IPS-18c (cell line): Measurements from ENCODE around the gene SCAND1.
"Not testable (repeated sequence)": the region's sequence is repeated elsewhere in the genome, so short reads cannot be mapped to it uniquely, and the experiment has no call there.

Experiments used
- H3K4me3 ChIP-seq: 2 replicates; pipeline ENCODE4 v1.7.0; 2013; ENCODE audit warnings: low read depth, mild to moderate bottlenecking, low read length, moderate library complexity; ENCODE audit not compliant: insufficient read depth
- H3K9me3 ChIP-seq: one replicate; pipeline ENCODE4 v1.6.1; 2013; ENCODE audit warnings: mild to moderate bottlenecking, low read length, moderate library complexity; ENCODE audit not compliant: control insufficient read depth, insufficient read depth

The SCAND1 gene

DNA sequence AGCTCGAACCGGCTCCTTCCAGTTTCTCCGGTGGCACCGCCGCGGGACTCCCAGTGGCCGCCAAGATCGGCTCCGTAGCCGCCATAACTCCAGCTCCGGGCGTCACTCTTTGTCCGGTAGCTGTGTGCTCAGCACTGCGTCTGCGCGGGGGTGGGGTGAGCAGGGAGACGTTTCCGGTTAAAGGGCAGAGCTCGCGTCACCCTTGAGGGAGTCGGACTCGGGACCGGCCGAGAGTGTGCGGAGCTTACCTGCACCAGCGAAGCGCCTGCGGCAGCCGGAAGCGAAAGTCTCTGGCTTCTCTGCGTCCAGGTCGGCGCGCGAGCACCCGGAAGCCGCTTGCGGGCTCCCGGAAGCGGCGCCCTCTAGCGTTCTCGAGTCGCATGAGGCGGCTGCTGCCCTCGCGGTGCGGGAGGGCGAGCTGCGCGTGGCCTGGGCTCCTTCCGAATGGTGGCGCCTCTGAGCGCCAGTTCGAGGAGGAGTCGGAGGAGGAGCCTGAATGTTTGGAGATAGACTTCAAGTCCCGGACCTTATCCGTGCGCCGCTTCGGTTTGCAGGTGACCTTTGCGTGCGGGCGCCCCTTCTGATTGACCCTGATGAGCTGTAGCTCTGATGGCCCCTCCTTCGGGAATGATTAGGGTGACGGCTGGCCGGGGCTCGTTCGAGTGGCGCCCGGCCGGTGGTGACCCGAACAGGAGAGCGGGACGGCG lies at the start of gene SCAND1:
SCAND1 (minus strand) TSS at position 303 of the 707 bp plus-strand sequence; CDS start at position 85, 218 bp downstream.
- H3K4me3 ChIP-seq: peak within 1 kb of the TSS; percentile 99
- no peaks in the 10 kb centered on the region for H3K9me3 ChIP-seq

DNA sequence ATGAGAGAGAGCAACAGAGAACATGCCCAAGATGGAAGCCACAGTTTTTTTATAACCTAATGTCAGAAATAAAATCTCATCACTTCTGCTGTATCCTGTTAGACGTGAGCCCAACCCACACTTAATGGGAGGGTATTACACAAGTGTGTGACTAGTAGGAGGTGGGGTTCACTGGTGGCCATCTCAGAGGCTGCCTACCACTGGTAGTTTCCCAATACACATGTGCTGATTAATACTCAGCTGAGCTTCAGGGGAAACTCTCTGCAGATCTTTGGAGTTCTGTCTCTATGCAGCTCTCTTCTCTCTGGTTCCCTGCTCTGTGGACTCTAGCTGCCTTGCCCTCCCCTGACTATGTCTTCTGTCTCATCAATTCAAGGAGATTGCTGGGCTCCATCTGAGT lies 49.7 kb upstream of the SCAND1 start:
- peaks cover 2% of the 10 kb centered on the region for H3K9me3 ChIP-seq
- no peak overlapping the region for H3K4me3 ChIP-seq

DNA sequence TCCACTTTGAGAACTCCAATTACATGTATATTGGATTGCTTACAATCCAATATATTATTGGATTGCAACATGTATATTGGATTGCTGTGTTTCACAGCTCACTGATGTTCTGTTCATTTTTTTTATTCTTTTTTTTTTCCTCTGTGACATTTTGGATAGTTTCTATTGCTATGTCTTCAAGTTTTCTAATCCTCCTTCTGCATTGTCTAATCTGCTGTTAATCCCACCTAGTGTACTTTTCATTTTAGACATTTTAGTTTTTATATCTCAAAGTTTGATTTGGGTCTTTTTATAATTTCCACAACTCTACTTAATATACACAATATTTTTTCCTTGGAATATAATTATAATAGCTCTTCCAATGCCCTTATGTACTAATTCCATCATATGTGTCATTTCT lies 48.6 kb upstream of the SCAND1 start:
- Histone ChIP-seq H3K9me3 (no peaks in the 10 kb centered on the region), H3K4me3 (no peak overlapping the region)

DNA sequence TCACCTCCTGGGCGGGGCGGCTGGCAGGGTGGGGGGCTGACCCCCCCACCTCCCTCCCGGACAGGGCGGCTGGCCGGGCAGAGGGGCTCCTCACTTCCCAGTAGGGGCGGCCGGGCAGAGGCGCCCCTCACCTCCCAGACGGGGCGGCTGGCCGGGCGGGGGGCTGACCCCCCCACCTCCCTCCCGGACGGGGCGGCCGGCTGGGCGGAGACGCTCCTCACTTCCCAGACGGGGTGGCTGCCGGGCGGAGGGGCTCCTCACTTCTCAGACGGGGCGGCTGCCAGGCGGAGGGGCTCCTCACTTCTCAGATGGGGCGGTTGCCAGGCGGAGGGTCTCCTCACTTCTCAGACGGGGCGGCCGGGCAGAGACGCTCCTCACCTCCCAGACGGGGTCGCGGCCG lies 47.0 kb upstream of the SCAND1 start:
- H3K9me3 ChIP-seq, H3K4me3 ChIP-seq: not testable (repeated sequence)

DNA sequence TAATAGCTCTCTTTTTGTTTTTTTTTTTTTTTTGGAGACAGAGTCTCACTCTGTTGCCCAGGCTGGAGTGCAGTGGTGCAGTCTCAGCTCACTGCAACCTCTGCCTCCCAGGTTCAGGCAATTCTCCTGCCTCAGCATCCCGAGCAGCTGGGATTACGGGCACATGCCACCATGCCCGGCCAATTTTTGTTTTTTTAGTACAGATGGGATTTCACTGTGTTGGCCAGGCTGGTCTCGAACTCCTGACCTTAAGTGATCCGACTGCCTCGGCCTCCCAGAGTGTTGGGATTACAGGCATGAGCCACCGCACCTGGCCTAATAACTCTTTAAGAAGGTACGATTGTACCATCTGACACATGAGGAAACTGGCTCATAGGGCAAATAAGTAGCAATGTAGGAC lies 42.2 kb upstream of the SCAND1 start:
- H3K4me3 ChIP-seq, H3K9me3 ChIP-seq: not testable (repeated sequence)

DNA sequence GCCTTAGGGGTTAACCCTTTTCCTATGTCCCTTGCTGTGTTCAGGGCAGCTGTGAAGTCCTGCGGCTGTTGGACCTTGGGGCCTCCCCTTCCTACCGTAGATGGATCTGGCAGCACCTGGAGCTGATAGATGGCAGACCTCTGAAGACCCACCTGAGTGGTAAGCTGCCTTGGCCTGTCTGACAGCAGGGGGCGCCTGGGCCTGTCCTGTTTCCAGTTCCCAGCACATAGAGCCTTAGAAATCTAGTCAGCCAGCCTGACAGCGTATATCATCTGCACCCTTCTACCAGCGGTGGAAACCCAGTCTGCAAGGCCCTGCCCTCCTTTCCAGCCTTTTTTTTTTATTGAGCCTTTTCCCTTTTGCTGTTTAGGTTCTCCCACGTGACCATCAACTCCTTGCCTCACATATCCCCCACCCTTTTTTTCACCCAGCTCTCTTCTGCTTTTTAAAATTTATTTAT lies 40.7 kb upstream of the SCAND1 start:
- Histone ChIP-seq H3K4me3 (no peak overlapping the region), H3K9me3 (no peaks in the 10 kb centered on the region)

DNA sequence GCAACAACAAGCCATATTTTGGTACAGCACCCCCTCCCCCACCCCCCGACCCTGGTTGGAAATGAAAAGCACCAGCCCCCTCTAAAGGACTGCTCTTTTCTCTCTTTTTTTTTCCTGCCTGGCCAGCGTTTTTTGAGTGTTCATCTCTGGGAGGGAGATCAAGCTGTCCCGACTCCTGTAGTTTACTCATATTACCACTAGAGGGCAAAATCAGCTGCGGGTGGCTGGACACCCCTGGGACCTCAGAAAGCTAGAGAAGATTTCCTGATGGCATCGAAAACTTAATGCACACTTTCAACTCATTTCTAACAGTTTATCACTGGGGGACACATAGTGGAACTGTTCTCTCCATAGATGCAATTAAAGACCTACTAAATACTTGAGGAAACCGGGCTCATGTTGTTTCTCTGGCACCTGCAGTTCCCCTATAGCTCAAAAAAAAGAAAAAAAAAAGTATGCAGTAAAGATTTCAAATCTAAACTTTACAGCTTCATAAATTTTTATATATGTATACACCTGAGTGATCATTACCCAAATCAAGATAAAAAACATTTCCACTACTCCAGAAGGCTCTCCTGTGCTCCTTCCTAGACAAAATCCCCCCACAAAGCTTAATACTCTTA lies 38.5 kb upstream of the SCAND1 start:
- Histone ChIP-seq H3K4me3 (no peak overlapping the region), H3K9me3 (no peaks in the 10 kb centered on the region)

DNA sequence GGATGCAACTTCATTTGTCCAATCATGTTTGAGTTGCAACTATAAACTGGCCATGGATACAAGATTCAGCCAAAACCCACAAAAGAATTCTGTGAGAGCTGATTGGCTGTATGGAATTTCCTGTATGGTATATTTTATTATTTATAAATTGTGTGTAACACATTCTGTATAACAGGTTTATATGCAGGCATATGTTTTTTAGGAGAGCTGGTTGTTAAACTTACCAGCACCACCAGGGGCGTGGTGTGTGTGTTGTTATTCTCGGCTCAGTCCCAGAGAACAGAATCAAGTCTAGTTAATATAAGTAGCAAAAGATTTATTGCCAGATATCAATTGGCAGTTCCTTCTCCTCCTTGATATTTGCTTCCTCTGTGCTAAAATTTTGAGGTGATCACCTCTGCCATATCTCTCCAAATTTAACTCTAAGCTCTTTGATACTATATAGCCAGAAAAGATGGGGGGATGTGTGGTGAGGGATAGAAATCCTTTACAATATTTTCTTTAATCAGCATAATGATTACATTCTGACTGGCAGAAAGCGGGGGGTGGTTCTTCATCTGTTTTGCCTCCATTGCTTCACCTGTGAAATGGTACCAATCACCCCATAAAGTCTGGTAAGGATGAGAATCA lies 37.0 kb upstream of the SCAND1 start:
- Histone ChIP-seq H3K4me3 (no peak overlapping the region), H3K9me3 (no peaks in the 10 kb centered on the region)

DNA sequence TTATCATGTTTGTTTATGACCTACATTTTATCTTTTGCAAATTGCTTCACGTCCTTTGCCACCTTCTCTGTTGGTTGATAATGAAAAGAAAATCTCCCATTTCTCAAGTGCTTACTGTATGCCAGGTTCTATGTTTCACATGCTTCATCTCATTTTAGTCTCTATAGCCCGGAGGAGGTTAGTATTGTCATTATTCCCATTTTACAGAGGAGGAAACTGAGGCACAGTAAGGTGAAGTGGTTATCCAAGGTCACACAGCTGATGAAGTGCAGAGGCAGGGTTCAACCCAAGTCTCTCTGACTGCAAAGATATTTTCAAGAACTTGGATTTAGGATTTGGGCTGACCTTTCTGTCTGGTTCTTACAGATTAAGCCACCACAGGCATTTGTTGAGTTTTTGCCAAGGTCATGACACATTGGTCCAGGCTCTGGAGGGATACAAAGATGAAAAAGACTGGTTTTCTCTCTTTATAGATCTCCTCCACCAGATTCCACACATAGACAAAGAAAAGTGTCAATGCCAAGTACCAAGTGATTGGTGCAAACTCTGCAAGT lies 34.7 kb upstream of the SCAND1 start:
- no peak overlapping the region for H3K4me3 ChIP-seq
- H3K9me3 ChIP-seq: no peaks in the 10 kb centered on the region

DNA sequence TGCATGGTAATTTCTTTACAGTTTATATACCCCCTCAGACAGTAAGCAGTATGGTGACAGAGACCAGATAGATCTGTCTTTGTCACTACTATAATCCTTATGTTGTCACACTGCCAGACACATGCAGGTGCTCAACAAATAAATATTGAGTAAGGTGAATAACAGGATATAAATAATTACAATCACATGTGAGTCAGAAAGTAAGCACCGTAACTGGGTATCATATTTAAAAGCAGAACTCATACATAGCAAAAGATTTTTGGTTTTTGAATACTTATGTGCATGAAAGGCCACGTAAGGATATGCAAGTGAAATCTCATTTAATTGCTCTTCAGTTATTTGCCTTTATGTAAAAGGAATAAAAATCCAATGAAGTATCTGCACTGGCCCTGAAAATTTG lies 31.5 kb upstream of the SCAND1 start:
- H3K9me3 ChIP-seq: no peaks in the 10 kb centered on the region
- H3K4me3 ChIP-seq: no peak overlapping the region

DNA sequence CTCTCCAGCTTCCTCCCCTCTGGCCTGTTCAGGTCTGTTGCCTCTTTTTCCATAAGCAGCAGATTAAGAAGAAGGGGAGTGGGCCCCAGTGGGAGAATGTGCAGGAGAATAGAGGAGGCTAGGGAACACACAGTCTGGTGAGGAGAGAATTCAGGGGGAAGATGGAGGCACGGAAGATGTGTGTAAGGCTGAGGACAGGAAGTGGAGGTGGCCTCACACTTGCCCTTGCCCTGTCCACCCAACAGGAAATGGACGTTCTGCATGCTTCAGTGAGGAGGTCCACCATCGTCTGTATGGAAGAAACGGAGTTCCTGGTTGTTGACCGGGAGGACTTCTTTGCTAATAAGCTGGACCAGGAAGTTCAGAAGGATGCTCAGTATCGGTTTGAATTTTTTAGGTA lies 30.1 kb upstream of the SCAND1 start:
- Histone ChIP-seq H3K9me3 (no peaks in the 10 kb centered on the region), H3K4me3 (no peak overlapping the region)

DNA sequence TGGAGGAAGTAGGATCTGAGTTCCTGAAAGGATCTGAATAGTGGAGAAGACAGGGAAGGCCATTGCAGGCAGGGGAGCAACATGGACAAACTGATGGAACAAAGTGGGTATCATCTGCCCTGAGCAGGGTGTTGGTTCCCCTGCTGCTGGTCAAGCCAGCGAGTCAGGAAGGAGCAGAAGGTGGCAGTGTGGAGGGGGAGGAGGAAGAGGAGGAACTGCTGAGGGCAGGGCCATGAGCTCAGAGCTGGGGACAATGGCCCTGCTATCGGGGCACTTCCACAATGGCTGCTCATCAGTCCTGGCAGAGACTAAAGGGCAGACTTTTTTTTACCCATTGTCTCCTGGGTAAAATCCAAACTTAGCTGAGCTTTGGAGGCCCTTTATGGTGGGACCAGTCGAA lies 27.7 kb upstream of the SCAND1 start:
- no peak overlapping the region for H3K4me3 ChIP-seq

DNA sequence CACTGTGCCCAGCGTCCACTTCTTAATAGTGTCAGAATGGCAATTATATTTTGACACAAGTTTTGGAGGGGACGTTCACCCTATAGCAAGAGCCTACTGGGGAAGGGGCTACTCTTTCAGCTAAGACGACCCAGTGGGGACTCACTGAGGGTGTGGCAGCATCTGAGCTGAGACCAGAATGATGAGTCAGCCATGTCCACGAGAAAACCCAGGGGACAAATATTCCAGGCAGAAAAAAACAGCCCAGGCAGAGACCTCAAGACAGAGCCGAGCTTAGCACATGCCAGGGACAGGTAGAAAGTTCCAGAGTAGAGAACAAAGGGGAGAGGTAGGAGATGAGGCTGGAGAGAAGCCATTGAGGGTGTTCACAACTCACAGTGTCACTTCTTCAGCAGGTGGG lies 25.2 kb upstream of the SCAND1 start:
- H3K4me3 ChIP-seq: no peak overlapping the region
- H3K9me3 ChIP-seq: no peaks in the 10 kb centered on the region

More for the DNA sequence above, 27.7 kb upstream of the SCAND1 start:
- no peaks in the 10 kb centered on the region for H3K9me3 ChIP-seq

DNA sequence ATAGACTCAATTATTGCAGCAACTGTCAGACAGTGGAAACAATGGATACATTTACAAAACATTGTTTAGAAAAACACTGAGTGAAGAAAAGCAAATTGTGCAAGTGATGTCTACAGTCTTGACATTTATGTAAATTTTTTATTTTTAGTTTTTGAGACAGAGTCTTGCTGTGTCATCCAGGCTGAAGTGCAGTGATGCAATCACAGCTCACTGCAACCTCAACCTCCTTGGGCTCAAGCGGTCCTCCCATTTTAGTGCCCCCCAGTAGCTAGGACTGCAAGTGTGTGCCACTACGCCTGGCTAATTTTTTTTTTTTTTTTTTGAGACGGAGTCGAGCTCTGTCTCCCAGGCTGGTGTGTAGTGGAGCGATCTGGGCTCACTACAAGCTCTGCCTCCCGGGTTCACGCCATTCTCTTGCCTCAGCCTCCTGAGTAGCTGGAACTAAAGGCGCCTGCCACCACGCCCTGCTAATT lies 23.8 kb upstream of the SCAND1 start:
- Histone ChIP-seq H3K4me3 (no peak overlapping the region), H3K9me3 (no peaks in the 10 kb centered on the region)

DNA sequence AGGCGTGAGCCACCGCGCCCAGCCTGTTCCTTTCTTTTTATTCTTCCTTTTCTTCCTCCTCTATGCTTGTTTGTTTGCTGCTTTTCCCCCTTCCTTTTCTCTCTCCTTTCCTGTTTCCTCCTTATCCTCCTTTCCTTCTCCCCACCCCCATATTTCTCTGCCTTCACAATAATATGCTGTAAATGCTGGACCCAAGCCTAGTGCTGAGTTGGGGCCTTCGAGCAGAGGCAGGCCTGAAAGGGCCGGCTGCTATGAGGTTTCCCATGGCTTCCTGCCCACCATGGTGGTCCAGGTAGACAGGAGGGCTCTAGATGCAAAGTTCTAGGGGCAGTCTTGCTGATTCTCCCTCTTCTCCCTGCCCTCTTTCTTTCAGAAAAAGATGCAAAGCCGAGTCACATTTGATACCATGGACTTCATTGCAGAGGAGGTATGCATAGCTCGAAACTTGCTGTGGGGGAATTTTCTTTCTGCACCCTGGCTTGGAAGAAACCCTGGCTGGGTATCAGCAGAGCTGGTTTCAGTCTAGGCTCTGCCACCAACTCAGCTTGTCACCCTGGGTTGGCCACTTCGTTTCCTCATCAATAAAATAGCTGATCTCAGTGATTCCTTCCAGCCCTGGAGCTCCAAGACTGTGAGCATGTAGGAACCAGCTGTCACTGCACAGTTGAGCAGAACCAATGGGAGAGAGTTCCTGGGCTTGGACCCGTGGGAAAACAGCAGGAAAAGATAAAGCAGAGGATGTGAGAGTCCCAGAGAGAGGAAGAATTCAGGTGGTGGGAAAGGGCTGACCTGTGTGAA lies 21.5 kb upstream of the SCAND1 start:
- Histone ChIP-seq H3K9me3 (no peaks in the 10 kb centered on the region), H3K4me3 (no peak overlapping the region)

DNA sequence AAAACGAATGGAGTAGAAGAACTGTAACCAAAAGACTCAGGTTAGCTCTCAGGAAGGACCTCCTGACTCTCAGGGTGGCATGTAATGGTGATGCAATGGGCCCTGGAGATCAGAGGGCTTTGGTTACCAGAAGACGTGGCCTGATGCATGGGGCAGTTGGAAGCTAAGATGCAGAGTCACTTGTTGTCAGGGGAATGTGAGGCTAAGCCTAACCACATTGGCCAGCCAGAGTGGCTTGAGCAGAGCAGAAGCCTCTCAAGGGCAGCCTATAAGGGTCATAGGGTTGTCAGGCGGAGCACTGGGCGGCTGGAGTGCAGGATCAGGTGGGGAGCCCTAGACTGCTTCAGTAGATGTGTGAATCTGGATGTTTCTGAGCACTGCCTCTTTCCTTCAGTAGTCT lies 20.0 kb upstream of the SCAND1 start:
- Histone ChIP-seq H3K4me3 (no peak overlapping the region), H3K9me3 (no peaks in the 10 kb centered on the region)

DNA sequence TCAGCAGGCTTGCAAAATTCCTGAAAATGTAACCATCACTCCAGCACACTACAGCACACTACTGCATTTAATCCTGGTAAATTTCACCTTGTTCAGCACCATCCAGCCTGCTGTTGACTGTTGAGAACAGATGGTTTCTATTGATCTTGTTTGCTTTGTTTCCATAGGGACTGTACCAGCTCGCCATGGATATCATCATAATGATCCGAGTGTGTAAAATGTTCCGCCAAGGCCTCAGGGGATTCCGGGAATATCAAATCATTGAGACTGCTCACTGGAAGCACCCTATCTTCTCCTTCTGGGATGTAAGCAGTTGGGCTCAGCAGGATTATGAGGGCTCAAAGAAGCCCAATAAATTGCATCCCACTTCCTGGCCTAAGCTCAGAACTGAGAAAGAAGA lies 18.2 kb upstream of the SCAND1 start:
- H3K4me3 ChIP-seq: no peak overlapping the region
- H3K9me3 ChIP-seq: no peaks in the 10 kb centered on the region
